Lung (tissue), 12 donors: ENCODE data around the gene CD82. TPM values are rescaled to one million over a fixed set of nuclear protein-coding genes. Genes with fewer than 3 reads are reported as not detected.

Experiments
- ATAC-seq: fragments of 200-7000 bp; cut with Tn5 transposase; one replicate; pipeline ENCODE4 v1.9.1; 2020; ENCODE audit warnings: moderate number of reproducible peaks; ENCODE audit not compliant: insufficient read depth, low FRiP score
- DNase-seq, 3 donors: peaks; one replicate each; pipeline ENCODE4 v3.0.0-alpha.2; 2013 to 2017
- H3K27ac ChIP-seq, 2 donors: one replicate each; pipeline ENCODE4 v1.5.1; 2013; ENCODE audit warnings: mild to moderate bottlenecking in 2 of 2, moderate library complexity in 2 of 2, control low read depth in 1 of 2, inconsistent platforms in 1 of 2, low read depth in 1 of 2, low read length in 1 of 2
- H3K27me3 ChIP-seq, 3 donors: one replicate each; pipeline ENCODE4 v1.5.1; 2013; ENCODE audit warnings: low read length in 2 of 3; ENCODE audit not compliant: control insufficient read depth in 3 of 3, insufficient read depth in 3 of 3
- H3K36me3 ChIP-seq, 4 donors: one replicate each; pipeline ENCODE4 v1.5.1; 2013; ENCODE audit warnings: low read length in 4 of 4, mild to moderate bottlenecking in 1 of 4, moderate library complexity in 1 of 4; ENCODE audit not compliant: control insufficient read depth in 4 of 4, insufficient read depth in 4 of 4
- H3K4me1 ChIP-seq, 5 donors: one replicate each; pipeline ENCODE4 v1.5.1; 2013; ENCODE audit warnings: low read length in 5 of 5, mild to moderate bottlenecking in 2 of 5, moderate library complexity in 1 of 5; ENCODE audit not compliant: control insufficient read depth in 5 of 5, insufficient read depth in 5 of 5
- H3K4me3 ChIP-seq: one replicate; pipeline ENCODE4 v1.5.1; 2013; ENCODE audit warnings: mild to moderate bottlenecking, control low read depth, moderate library complexity
- H3K9ac ChIP-seq, 2 donors: one replicate each; pipeline ENCODE4 v1.5.1; 2013; ENCODE audit warnings: low read length in 2 of 2, control low read depth in 1 of 2; ENCODE audit not compliant: insufficient read depth in 1 of 2
- H3K9me3 ChIP-seq, 4 donors: one replicate each; pipeline ENCODE4 v1.5.1; 2013; ENCODE audit warnings: low read length in 3 of 4, mild to moderate bottlenecking in 1 of 4, moderate library complexity in 1 of 4; ENCODE audit not compliant: control insufficient read depth in 4 of 4, insufficient read depth in 3 of 4
- CTCF ChIP-seq: IDR thresholded peaks from 2 replicates; pipeline ENCODE4 v1.5.1; 2012; ENCODE audit warnings: mild to moderate bottlenecking; ENCODE audit errors: control extremely low read depth, extremely low read depth
- WGBS, 2 donors: extraction: QIAGEN DNeasy Blood & Tissue Kit; methylation state at CpG; one replicate each; pipeline ENCODE4 v1.1.7; 2013; 5-methylcytosine and 5-hydroxymethylcytosine counted together
- polyA plus RNA-seq, 2 donors: library from polyadenylated mRNA; stranded (reverse); fragments of 200-250 nt; gene quantifications; one replicate each; pipeline ENCODE4 v1.2.1, GENCODE V29; 2013
- total RNA-seq, 2 donors: library from RNA; depleted of rRNA in 1 of 2; stranded (reverse); fragments of >200 nt in 1 of 2; gene quantifications; one replicate each; pipeline ENCODE4 v1.2.1, GENCODE V29; 2014 to 2021
- donor health status: control.
- donor health status: control.
- donor health status: Bipolar disorder and iron deficiency.
- donor health status: healthy.
- donor health status: DM: yes; HTN: yes; CAD: no.

The CD82 gene
- total and polyA plus RNA-seq, 4 donors = 63.3 to 237 (median 190) TPM

GRCh38 chr11:44536788-44537516 is 28.5 kb upstream of the CD82 start:
- no peaks in the 10 kb centered on the region for H3K36me3 ChIP-seq
- no peaks in the 10 kb centered on the region for H3K4me1 ChIP-seq
- no peak for TF ChIP-seq CTCF
- 92 to 93% methylated on average over 18 to 20 of the region's 20 CpGs for WGBS, 2 donors
- H3K9me3 ChIP-seq = no peaks in the 10 kb centered on the region
- no peak for ATAC-seq
- no peak overlapping the region for H3K27ac ChIP-seq
- H3K9ac ChIP-seq = no peak overlapping the region
- H3K27me3 ChIP-seq = no peaks in the 10 kb centered on the region
- no peak overlapping the region for H3K4me3 ChIP-seq
- DNase-seq = no peak

GRCh38 chr11:44537679-44538078 is 27.8 kb upstream of the CD82 start:
- 81 to 84% methylated on average over 9 of the region's 9 CpGs for WGBS, 2 donors

GRCh38 chr11:44538375-44539054 is 26.9 kb upstream of the CD82 start:
- H3K9ac ChIP-seq = no peak overlapping the region
- ATAC-seq (peak; percentile 90), DNase-seq (peak; percentile 77 to 80 (median 77))
- H3K4me3 ChIP-seq = no peak overlapping the region
- no peaks in the 10 kb centered on the region for H3K36me3 ChIP-seq
- H3K4me1 ChIP-seq = no peaks in the 10 kb centered on the region
- WGBS, 2 donors = 28 to 31% methylated on average over 21 of the region's 21 CpGs
- H3K27ac ChIP-seq = no peak overlapping the region
- H3K9me3 ChIP-seq = no peaks in the 10 kb centered on the region
- H3K27me3 ChIP-seq = peaks cover 0 to 3% (median 0%) of the 10 kb centered on the region in 3 donors
- peak; percentile 96 for TF ChIP-seq CTCF

More at GRCh38 chr11:44537679-44538078, 27.8 kb upstream of the CD82 start:
- Histone ChIP-seq H3K4me1 (no peaks in the 10 kb centered on the region), H3K27me3 (peaks cover 0 to 3% (median 0%) of the 10 kb centered on the region in 3 donors), H3K4me3 (no peak overlapping the region), H3K9me3 (no peaks in the 10 kb centered on the region), H3K36me3 (no peaks in the 10 kb centered on the region), H3K27ac (no peak overlapping the region), H3K9ac (no peak overlapping the region)
- ATAC-seq (no peak), DNase-seq (no peak)
- no peak for TF ChIP-seq CTCF
